Forelimb muscle (tissue), 1 donor: ENCODE results near the gene GABPA. TPM values are rescaled to one million over a fixed set of nuclear protein-coding genes. Genes with fewer than 3 reads are reported as not detected.
"Not testable (repeated sequence)": the region's sequence is repeated elsewhere in the genome, so short reads cannot be mapped to it uniquely, and the experiment has no call there.

Source experiments
- DNase-seq: peaks from one replicate; pipeline ENCODE4 v3.0.0-alpha.2; 2013; ENCODE audit warnings: low read depth
- polyA plus RNA-seq: library from polyadenylated mRNA; unstranded; fragments of 120-200 nt; gene quantifications from one replicate; pipeline ENCODE4 v1.2.1, GENCODE V29; 2013; ENCODE audit not compliant: insufficient read length

The GABPA gene
- polyA plus RNA-seq, 1 donor: 29.5 TPM

GRCh38 chr21:25737421-25737820 lies 2.6 kb downstream of the GABPA start:
- DNase-seq: no peak

- no peak for DNase-seq
These were observed 8.1 kb downstream of the GABPA start for GRCh38 chr21:25742900-25743299.

GRCh38 chr21:25744854-25745253 lies 10.1 kb downstream of the GABPA start:
- no peak for DNase-seq

GRCh38 chr21:25750085-25750484 lies 15.3 kb downstream of the GABPA start:
- DNase-seq: no peak

- no peak for DNase-seq
These were observed 17.6 kb downstream of the GABPA start for GRCh38 chr21:25752416-25752815.

GRCh38 chr21:25756190-25756932 lies 21.6 kb downstream of the GABPA start:
- no peak for DNase-seq

GRCh38 chr21:25757531-25757930 lies 22.8 kb downstream of the GABPA start:
- peak; percentile 62 for DNase-seq

- DNase-seq: no peak
These were observed 24.8 kb downstream of the GABPA start for GRCh38 chr21:25759573-25759972.

GRCh38 chr21:25760061-25760460 lies 25.3 kb downstream of the GABPA start:
- no peak for DNase-seq

- no peak for DNase-seq
These were observed 25.9 kb downstream of the GABPA start for GRCh38 chr21:25760677-25761076.

- DNase-seq: no peak
These were observed 29.3 kb downstream of the GABPA start for GRCh38 chr21:25764065-25764464.

GRCh38 chr21:25767921-25768320 lies 33.1 kb downstream of the GABPA start:
- no peak for DNase-seq

GRCh38 chr21:25772686-25773085 lies 37.9 kb downstream of the GABPA start:
- no peak for DNase-seq

GRCh38 chr21:25776440-25776839 lies 41.7 kb downstream of the GABPA start:
- no peak for DNase-seq

- DNase-seq: not testable (repeated sequence)
These were observed 43.5 kb downstream of the GABPA start for GRCh38 chr21:25778126-25778875.

GRCh38 chr21:25788677-25789076 lies 53.9 kb downstream of the GABPA start:
- DNase-seq: no peak

- DNase-seq: no peak
These were observed 55.5 kb downstream of the GABPA start for GRCh38 chr21:25790122-25790877.

GRCh38 chr21:25790878-25791204 lies 56.1 kb downstream of the GABPA start:
- no peak for DNase-seq

GRCh38 chr21:25791319-25791718 lies 56.5 kb downstream of the GABPA start:
- no peak for DNase-seq

GRCh38 chr21:25801217-25802014 lies 66.6 kb downstream of the GABPA start:
- peak; percentile 40 for DNase-seq

GRCh38 chr21:25806060-25806459 lies 71.3 kb downstream of the GABPA start:
- DNase-seq: no peak

- DNase-seq: no peak
These were observed 72.4 kb downstream of the GABPA start for GRCh38 chr21:25807191-25807590.
